Stimulated activated CD4-positive, alpha-beta T cell treated with anti-CD3 and anti-CD28 coated beads, Interleukin-4, amount 100 ng/mL, for 48 hours (primary cell): ENCODE results near the gene P2RY13.

ENCODE experiments used
- DNase-seq, 2 donors: peaks; one replicate each; pipeline ENCODE4 v3.0.0-alpha.2; 2020; ENCODE audit warnings: low read depth in 2 of 2

P2RY13 gene

GRCh38 chr3:151329363-151329762 is at the start of gene P2RY13:
Gene P2RY13, minus strand, starts transcription at chr3:151329549. Its CDS starts 21 bp downstream, at chr3:151329528.
- no peak for DNase-seq

- no peak for DNase-seq
These were observed 48.5 kb upstream of the P2RY13 start for GRCh38 chr3:151377768-151378385.

- no peak for DNase-seq
These were observed 42.9 kb upstream of the P2RY13 start for GRCh38 chr3:151372063-151372820.

- no peak for DNase-seq
These were observed 42.2 kb upstream of the P2RY13 start for GRCh38 chr3:151371526-151371925.

- DNase-seq, result no peak
These were observed 38.1 kb upstream of the P2RY13 start for GRCh38 chr3:151367448-151367847.

- DNase-seq, result no peak
These were observed 37.6 kb upstream of the P2RY13 start for GRCh38 chr3:151366993-151367392.

- no peak for DNase-seq
These were observed 33.4 kb upstream of the P2RY13 start for GRCh38 chr3:151362751-151363174.

GRCh38 chr3:151357463-151357850 is 28.1 kb upstream of the P2RY13 start:
- DNase-seq, result no peak

- DNase-seq, result no peak
These were observed 27.6 kb upstream of the P2RY13 start for GRCh38 chr3:151356794-151357462.

- DNase-seq, result no peak
These were observed 22.3 kb upstream of the P2RY13 start for GRCh38 chr3:151351648-151352047.

GRCh38 chr3:151351219-151351618 is 21.9 kb upstream of the P2RY13 start:
- no peak for DNase-seq

- no peak for DNase-seq
These were observed 21.3 kb upstream of the P2RY13 start for GRCh38 chr3:151350656-151351055.

- DNase-seq, result no peak
These were observed 18.1 kb upstream of the P2RY13 start for GRCh38 chr3:151347432-151347831.

GRCh38 chr3:151346292-151346691 is 16.9 kb upstream of the P2RY13 start:
- no peak for DNase-seq

- no peak for DNase-seq
These were observed 16.5 kb upstream of the P2RY13 start for GRCh38 chr3:151345859-151346258.

- DNase-seq, result no peak
These were observed 2.3 kb upstream of the P2RY13 start for GRCh38 chr3:151331696-151332095.

- DNase-seq, result no peak
These were observed 1.6 kb upstream of the P2RY13 start for GRCh38 chr3:151330899-151331298.

- no peak for DNase-seq
These were observed 1.0 kb upstream of the P2RY13 start for GRCh38 chr3:151330379-151330778.

GRCh38 chr3:151328298-151328995 is 902 bp downstream of the P2RY13 start:
- no peak for DNase-seq

GRCh38 chr3:151327571-151328198 is 1.7 kb downstream of the P2RY13 start:
- DNase-seq, result no peak

- no peak for DNase-seq
These were observed 6.8 kb downstream of the P2RY13 start for GRCh38 chr3:151322511-151322910.

GRCh38 chr3:151321526-151321925 is 7.8 kb downstream of the P2RY13 start:
- DNase-seq, result no peak
